Middle frontal gyrus (tissue), 1 donor: ENCODE measurements around the gene BABAM1.

Source experiments
- DNase-seq: peaks from one replicate; pipeline ENCODE4 v3.0.0-alpha.2; 2015; ENCODE audit warnings: low spot score; ENCODE audit errors: extremely low spot score

Gene BABAM1

DNA sequence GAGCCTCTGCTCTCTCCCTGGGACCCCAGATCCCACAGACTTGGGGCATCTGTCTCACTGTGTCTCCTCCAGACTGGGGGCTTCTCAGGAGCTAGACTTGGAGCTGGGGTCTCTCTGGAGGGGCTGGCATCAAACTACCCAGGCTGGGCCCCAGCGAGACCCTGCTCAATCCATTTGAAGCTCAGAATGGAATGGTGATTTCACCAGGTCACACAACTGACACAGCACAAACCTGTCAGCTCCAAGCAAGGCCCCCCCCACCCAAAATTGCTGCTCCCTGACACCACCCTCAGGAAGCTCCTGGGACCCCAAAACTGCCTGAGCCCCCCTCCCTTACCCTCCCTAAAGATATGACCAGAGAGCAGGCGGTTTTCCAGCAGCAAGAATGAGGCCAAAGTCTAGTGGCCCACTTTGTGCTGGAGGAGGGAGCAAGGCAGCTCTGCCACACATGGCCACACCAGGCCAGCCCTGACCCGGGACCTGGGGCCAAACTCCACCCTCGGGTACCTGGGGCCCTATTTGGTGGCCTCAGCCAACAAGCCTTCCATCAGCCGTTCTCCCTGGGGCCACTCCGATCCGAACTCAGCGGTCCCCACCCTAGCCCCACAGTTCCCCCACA lies 23.9 kb upstream of the BABAM1 start:
- no peak for DNase-seq

- DNase-seq = no peak
Observed at GRCh38 chr19:17243830-17244617, 23.2 kb upstream of the BABAM1 start.

DNA sequence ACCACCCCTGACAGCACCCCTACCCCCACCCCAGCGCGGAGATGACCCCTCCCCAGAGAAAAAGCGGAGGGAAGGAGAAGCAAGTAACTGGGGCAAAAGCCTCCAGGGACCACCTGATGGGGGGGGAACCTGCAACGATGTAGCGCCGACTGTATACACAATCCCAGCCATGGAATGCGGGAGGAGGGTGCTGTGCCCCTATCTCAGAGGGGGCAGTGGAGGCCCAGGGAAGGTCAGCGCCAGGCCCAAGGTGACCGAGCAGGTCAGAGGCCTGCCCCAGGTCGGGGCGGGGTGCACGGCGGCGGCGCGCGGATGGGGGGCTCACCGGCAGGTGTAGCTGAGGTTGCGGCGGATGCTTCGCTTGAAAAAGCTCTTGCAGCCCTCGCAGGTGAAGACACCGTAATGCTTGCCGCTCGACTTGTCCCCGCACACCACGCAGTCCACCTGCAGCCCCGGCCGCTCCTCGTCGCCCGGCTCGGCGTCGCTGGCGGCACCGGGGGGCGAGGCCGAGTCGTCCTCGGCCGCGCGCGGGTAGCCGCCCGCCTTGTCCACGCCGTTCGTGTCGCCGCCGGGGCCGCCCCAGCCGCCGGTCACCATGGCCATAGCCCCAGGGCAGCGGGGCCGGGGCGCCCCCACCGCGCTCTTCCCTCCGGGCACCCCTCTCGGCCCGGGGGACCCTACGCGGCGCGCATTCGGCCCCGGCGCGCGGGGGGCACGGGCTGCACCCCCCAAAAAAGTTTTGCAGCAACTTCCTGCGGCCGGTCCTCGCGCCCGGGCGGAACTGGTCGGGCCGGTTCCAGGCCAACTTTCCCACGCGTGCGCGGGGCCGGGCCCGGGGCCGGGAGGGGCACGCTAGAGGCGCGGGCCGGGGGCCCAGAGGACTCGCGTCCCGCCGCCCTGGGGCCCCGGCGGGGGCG lies 22.4 kb upstream of the BABAM1 start:
- DNase-seq = no peak

- no peak for DNase-seq
Observed at GRCh38 chr19:17245535-17245984, 21.7 kb upstream of the BABAM1 start, which contains the start of gene NR2F6. TSS of gene NR2F6 (minus strand) at chr19:17245919. CDS start at chr19:17245220, 699 bp downstream.

GRCh38 chr19:17246681-17247425 lies 20.4 kb upstream of the BABAM1 start:
- no peak for DNase-seq

- no peak for DNase-seq
Observed at GRCh38 chr19:17248011-17248776, 19.0 kb upstream of the BABAM1 start.

- no peak for DNase-seq
Observed at GRCh38 chr19:17249887-17250548, 17.2 kb upstream of the BABAM1 start.

DNA sequence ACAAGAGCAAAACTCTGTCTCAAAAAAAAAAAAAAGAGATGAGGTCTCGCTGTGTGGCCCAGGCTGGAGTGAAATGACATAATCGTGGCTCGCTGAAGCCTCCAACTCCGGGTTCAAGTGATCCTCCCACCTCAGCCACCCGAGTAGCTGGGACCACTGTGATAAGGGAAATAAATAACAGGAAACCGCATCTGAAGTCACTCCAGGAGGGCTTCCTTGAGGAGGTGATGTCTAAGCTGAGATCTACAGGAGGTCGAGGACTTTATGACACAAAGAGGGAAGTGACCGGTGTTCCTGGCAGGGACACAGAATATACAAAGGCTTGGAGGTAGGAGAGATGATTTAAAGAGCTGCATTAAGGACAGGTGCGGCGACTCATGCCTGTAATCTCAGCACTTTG lies 12.6 kb upstream of the BABAM1 start:
- no peak for DNase-seq

DNA sequence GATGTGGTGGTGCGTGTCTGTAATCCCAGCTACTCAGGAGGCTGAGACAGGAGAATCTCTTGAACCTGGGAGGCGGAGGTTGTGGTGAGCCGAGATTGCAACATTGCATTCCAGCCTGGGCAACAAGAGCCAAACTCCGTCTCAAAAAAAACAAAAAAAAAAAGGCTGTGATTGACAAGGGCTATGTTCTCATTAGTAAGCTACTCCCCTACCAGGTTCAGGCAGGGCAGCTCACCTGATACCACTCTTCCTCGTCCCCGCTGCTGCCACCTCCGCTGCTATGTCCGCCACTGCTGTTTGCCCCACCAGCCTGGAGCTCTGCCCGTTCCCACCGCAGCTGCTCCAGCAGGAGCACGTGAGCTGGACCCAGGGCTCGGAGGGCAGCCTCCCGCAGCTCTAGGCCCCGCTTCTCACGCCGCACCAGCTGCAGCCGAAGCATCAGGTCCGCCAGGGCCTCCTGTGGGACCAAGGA lies 12.1 kb upstream of the BABAM1 start:
- no peak for DNase-seq

GRCh38 chr19:17256130-17256529 lies 11.1 kb upstream of the BABAM1 start:
- no peak for DNase-seq

DNA sequence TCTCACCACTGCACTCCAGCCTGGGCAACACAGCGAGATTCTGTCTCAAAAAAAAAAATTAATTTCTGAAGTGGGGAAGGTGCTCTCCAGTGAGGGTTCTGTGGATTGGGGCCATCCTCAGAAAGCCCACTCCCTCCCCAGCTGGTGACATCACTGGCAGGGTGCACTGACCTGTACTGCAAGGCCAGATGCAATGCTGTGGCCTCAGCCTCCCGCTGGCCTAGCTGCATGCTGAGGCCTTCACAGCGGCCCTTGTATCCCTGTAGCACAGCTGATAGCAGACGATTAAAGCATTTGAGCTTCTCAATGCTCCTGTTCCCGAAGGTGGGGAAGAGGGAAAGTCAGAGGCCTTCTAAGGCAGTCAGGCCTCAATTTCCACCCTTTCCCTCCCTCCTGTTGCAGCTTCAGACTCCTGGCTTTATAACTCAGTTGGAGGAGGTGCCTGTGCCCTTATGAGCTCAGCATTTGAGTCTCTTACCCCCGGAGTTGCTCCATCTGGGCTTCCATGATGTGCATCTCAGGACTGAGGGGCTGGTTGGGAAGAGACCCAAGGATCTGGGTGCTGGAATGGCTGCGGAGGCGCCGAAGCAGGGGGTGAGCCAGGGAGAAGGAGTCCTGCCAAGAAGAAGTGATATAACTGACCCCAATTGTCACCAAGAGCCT lies 8.0 kb upstream of the BABAM1 start:
- DNase-seq = no peak

- no peak for DNase-seq
Observed at GRCh38 chr19:17259934-17260333, 7.3 kb upstream of the BABAM1 start.

DNA sequence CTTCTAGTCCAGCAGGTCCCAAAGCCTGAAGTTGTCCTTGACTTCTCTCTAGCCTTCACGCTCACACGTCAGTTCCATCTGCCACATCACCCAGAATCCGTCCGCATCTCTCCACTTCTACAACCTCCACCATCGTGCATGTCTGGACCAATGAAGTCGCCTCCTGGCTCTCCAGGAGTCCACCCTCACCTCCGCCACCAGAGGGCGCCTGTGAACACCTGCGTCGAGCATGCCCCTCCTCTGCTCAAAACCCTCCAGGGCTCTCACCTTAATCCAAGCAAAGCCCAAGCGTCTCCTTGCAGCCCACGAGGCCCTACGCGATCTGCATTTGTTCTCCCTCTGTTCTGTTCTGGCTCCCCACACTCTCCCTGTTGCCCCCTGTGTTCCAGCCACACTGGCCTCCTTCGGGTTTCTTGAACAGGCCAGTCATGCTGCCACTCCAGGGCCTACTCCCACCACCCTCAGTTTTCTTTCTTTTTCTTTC lies 6.4 kb upstream of the BABAM1 start:
- no peak for DNase-seq

DNA sequence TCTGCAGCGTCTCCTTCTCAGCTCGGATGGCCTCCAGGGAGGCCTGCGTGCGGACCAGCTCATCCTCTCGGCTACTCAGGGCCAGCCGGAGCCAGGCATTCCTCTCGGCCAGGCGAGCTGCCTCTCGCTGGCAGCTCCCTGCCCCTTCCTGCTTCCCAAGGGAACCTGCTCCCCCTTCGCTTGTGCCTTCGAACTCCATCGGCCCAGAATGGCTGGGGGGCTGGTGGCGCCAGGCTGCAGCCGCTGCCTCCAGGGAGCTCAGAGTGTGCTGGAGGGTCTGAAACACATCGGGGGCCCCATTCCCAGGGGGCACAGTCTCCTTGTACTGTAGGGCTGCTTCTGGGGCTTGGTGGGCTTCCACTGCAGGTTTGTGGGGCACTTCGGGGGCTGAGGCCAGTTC lies 4.7 kb upstream of the BABAM1 start:
- DNase-seq = no peak

DNA sequence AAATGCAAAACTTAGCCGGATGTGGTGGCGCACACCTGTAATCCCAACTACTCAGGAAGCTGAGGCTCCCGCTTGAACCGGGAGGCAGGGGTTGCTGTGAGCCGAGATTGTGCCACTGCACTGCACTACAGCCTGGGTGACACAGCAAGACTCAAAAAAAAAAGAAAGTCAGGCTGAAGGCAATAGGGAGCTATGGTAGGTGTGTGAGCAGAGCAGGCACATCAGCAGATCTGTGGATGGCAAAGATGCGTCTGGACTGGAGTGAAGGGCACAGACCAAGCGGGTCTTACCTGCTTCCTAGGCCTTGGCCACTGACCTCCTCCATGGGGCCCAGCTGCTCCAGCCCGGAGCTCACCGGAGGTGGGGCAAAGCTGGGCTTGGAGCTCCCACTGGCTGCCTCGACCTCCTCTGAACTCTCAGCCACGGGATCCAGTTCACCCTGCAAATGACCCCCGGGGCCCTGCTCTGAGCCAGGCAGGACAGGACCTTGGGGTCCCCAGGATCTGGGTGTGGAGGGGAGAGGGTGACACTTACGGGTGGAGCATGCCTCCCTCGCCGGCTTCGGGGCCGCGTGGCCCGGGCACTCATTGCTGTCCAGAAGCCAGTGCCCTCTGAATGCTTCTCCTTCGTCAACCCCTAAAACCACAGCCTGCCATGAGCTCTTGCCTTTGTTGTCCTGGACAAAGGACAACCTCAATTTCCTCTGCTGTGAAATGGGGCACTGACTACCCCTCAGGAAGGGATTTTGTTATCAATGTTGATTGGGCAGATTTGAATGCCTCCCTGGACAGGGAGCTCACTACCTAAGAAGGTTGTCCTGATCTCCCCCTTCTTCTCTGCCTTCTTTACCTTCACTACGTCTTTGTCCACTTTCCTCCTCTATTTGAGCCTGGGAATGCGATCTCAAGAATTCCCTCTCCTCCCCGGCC lies 3.3 kb upstream of the BABAM1 start:
- DNase-seq = no peak

GRCh38 chr19:17264641-17264979 lies 2.6 kb upstream of the BABAM1 start, which contains the start of gene USHBP1:
TSS of gene USHBP1 (minus strand) at chr19:17264745. CDS start at chr19:17264299, 446 bp downstream.
- DNase-seq = no peak

DNA sequence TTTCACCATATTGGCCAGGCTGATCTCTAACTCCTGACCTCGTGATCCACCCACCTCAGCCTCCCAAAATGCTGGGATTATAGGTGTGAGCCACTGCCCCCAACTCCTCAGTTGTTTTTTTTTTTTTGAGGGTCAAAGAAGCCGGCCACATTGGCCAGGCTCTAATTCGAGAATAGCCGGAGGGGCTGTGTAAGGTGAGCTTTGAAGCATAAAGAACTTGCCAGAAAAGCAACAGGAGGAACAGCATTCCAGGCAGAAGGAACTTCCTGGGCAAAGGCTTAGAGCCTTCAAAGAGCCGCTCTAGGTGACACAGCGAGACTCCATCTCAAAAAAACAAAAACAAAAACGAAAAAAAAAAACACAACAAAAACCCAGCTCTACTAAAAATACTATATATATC lies 1.2 kb upstream of the BABAM1 start:
- DNase-seq = no peak

DNA sequence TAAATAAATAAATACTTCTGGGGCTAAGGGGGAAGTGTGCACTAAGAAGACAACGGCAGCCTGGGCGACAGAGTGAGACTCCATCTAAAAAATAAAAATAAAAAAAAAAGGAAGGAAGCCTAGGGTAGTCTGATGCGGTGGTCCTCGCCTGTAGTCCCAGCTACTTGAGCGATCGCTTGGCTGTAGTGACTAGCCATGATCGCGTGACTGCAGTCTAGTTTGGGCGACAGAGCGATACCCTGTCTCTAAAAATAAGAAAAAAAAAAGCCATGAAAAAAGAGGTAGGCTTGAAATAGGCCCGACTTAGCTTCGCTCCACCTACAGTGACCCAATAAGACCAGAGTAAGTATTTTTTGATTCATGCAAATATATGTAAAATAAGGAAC lies 661 bp upstream of the BABAM1 start:
- DNase-seq = no peak
